ENCODE data around the gene GIMAP5.
"Not testable (repeated sequence)": the region's sequence is repeated elsewhere in the genome, so short reads cannot be mapped to it uniquely, and the experiment has no call there.

The GIMAP5 gene

GRCh38 chr7:150769768-150770167 is 32.5 kb downstream of the GIMAP5 start:
- H3K27ac ChIP-seq, result no peak overlapping the region
- TF ChIP-seq ZFX (IDR thresholded peaks at IDR 0.05) (no peak), CTCF (conservative IDR thresholded peaks at IDR 0.05) (no peak)

- not testable (repeated sequence) for H3K27ac ChIP-seq
Observed at GRCh38 chr7:150774131-150774530, 36.9 kb downstream of the GIMAP5 start.

- H3K27ac ChIP-seq, result no peak overlapping the region
Observed at GRCh38 chr7:150778014-150778737, 41.0 kb downstream of the GIMAP5 start.

GRCh38 chr7:150778738-150779301 is 41.6 kb downstream of the GIMAP5 start:
- H3K27ac ChIP-seq, result no peak overlapping the region
- TF ChIP-seq ZFX (IDR thresholded peaks at IDR 0.05) (no peak), CTCF (conservative IDR thresholded peaks at IDR 0.05) (peak; percentile 98)

More at GRCh38 chr7:150778014-150778737, 41.0 kb downstream of the GIMAP5 start:
- TF ChIP-seq CTCF (conservative IDR thresholded peaks at IDR 0.05), result no peak
- TF ChIP-seq ZFX (IDR thresholded peaks at IDR 0.05), result no peak

- H3K27ac ChIP-seq, result no peak overlapping the region
- TF ChIP-seq ZFX (IDR thresholded peaks at IDR 0.05) (no peak), CTCF (conservative IDR thresholded peaks at IDR 0.05) (no peak)
Observed at GRCh38 chr7:150780292-150780691, 43.1 kb downstream of the GIMAP5 start.

- TF ChIP-seq ZFX (IDR thresholded peaks at IDR 0.05) (no peak), CTCF (conservative IDR thresholded peaks at IDR 0.05) (no peak)
Observed at GRCh38 chr7:150781103-150781502, 43.9 kb downstream of the GIMAP5 start.

GRCh38 chr7:150781961-150782360 is 44.7 kb downstream of the GIMAP5 start:
- H3K27ac ChIP-seq, result no peak overlapping the region
- no peak for TF ChIP-seq ZFX (IDR thresholded peaks at IDR 0.05)
- TF ChIP-seq CTCF (conservative IDR thresholded peaks at IDR 0.05), result no peak

More at GRCh38 chr7:150781103-150781502, 43.9 kb downstream of the GIMAP5 start:
- no peak overlapping the region for H3K27ac ChIP-seq
